Heart right ventricle (tissue), 16 donors: ENCODE data around the gene ACP1. TPM values are rescaled to one million over a fixed set of nuclear protein-coding genes. Genes with fewer than 3 reads are reported as not detected.

Experiments used
- ATAC-seq, 8 donors: fragments of 200-7000 bp; cut with Tn5 transposase; one replicate each; pipeline ENCODE4 v1.9.1; 2020; ENCODE audit warnings: mild to moderate bottlenecking in 8 of 8, moderate library complexity in 8 of 8, moderate number of reproducible peaks in 1 of 8
- DNase-seq, 2 donors: peaks; one replicate each; pipeline ENCODE4 v3.0.0-alpha.2; 2020
- H3K27ac ChIP-seq, 10 donors: fragments of 200-600 bp; sonication (generic) in 2 of 10; one replicate each; pipeline versions ENCODE4 v1.5.0 to v1.8.0; 2020 to 2022; ENCODE audit warnings: mild to moderate bottlenecking in 3 of 10
- H3K27me3 ChIP-seq, 7 donors: fragments of 200-600 bp; one replicate each; pipeline ENCODE4 v1.8.0; 2021 to 2022; ENCODE audit warnings: mild to moderate bottlenecking in 2 of 7
- H3K36me3 ChIP-seq, 9 donors: fragments of 200-600 bp; sonication (generic) in 1 of 9; one replicate each; pipeline versions ENCODE4 v1.5.0 to v1.8.0; 2020 to 2022; ENCODE audit warnings: mild to moderate bottlenecking in 2 of 9
- H3K4me1 ChIP-seq, 9 donors: fragments of 200-600 bp; sonication (generic) in 1 of 9; one replicate each; pipeline versions ENCODE4 v1.5.0 to v1.8.0; 2020 to 2022; ENCODE audit warnings: mild to moderate bottlenecking in 4 of 9
- H3K4me3 ChIP-seq, 10 donors: fragments of 200-600 bp; sonication (generic) in 2 of 10; one replicate each; pipeline versions ENCODE4 v1.5.0 to v1.8.0; 2020 to 2022; ENCODE audit warnings: mild to moderate bottlenecking in 7 of 10, moderate library complexity in 2 of 10
- H3K9me3 ChIP-seq, 11 donors: fragments of 200-600 bp in 10 of 11; sonication (generic) in 2 of 11; one replicate each; pipeline versions ENCODE4 v1.5.0 to v1.8.0; 2013 to 2022; ENCODE audit warnings: mild to moderate bottlenecking in 2 of 11, control low read depth in 1 of 11, moderate library complexity in 1 of 11
- WGBS, 2 donors: extraction: QIAGEN DNeasy Blood & Tissue Kit; methylation state at CpG; one replicate each; pipeline ENCODE4 v1.1.7; 2013; ENCODE audit warnings: inconsistent platforms in 1 of 2; 5-methylcytosine and 5-hydroxymethylcytosine counted together
- intact Hi-C, 10 donors: fragments of 100-400 bp; cut with DNase I; formaldehyde crosslinking; loops; one replicate each; pipeline versions ENCODE4 v1.11.1 to v1.14.2; 2022
- polyA plus RNA-seq, 2 donors: library from polyadenylated mRNA; stranded (reverse); fragments of 200-250 nt; gene quantifications; one replicate each; pipeline ENCODE4 v1.2.3, GENCODE V29; 2013
- total RNA-seq, 10 donors: library from RNA; stranded (reverse); fragmentation: NEBNext Ultra II Directional in 3 of 10; extraction: Animal tissue kit (Norgen Biotek cat#: 25700) in 3 of 10; gene quantifications; one replicate each; pipeline versions ENCODE4 v1.2.1 to v1.2.4, GENCODE V29; 2021 to 2023
- TF ChIP-seq, protein P1 (sequence below), 9 donors: fragments of 200-600 bp; sonication (generic) in 2 of 9; IDR thresholded peaks; one replicate each; pipeline versions ENCODE4 v1.5.0 to v1.8.0; 2021 to 2022; ENCODE audit warnings: antibody characterized with exemption in 9 of 9, mild to moderate bottlenecking in 5 of 9, moderate library complexity in 1 of 9
- donor health status: Arrhythmogenic right ventricular cardiomyopathy.
- donor health status: ischemic (EF 13 %, LVEDD 7.1; RV severe dilation, severe dysfunction).
- donor health status: healthy with polysubstance abuse.
- donor health status: DM: no; HTN: yes; CAD: no.
- donor health status: DM: no; HTN: no; CAD: no.
- donor health status: ischemic (EF 25% LVEDD 6.9; RV normal size, moderate dysfunction).
- donor health status: ischemic (EF 25% LVEDD 5.7; RV mildly dilated, moderate dysfunction).
- donor health status: healthy.
- donor health status: DM: yes; HTN: yes; CAD: no.
- donor health status: Ischemic cardiomyopathy.
- donor health status: ischemic (EF 35%, LVEDD 5.7; RV mildly dilated, moderate dysfunction).
- donor health status: nonischemic (EF 11% LVEDD 7.7; RV severe dilation, severe dysfunction).
- donor health status: DM: yes; HTN: yes; CAD: no.
- donor health status: PGD.
- donor health status: ischemic (EF 29% LVEDD 5.4; RV normal size, mild dysfunction).
- donor health status: nonischemic (EF 23%, LVEDD 6.1; RV moderate dilation, normal function).

ACP1 gene
- total and polyA plus RNA-seq, 12 donors = 38.3 to 87.7 (median 65.2) TPM

DNA sequence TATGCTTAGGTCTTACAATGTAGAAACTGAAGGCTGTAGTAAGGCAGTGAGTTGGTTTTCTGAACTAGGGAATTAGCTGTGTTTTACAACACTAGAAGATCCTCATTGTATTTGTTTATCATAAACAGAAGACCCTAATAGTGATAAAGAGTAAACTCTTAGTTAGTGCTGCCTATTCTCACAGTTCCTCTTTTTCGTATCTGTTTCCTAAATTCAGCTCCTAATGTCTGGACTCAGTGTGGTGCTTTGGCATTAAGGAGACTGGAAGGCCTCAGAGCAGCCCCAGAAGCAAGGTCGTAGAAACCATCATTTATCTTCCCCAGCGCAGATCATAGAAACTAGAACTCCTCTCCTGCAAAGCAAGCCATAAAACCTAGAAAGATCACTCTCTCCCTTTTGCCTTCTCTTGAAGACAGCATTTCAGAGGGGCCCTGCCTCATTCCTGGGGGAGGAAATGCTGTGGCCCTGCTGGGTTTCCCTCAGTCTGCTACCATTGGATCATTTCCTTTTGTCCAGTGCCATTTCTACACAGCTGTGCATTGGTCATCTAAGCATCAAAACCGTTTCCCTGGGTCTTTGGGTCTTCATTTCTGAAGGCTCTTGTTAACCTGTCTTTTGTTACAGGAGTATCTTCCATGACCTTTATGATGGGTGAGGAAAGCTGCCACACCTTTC is 4.7 kb downstream of the ACP1 start:
- H3K9me3 ChIP-seq = no peaks in the 10 kb centered on the region
- peaks cover 0 to 34% (median 10%) of the 10 kb centered on the region in 9 donors for H3K36me3 ChIP-seq
- DNase-seq (no peak), ATAC-seq (no peak)
- H3K4me3 ChIP-seq = no peak overlapping the region
- TF ChIP-seq, protein P1, sequence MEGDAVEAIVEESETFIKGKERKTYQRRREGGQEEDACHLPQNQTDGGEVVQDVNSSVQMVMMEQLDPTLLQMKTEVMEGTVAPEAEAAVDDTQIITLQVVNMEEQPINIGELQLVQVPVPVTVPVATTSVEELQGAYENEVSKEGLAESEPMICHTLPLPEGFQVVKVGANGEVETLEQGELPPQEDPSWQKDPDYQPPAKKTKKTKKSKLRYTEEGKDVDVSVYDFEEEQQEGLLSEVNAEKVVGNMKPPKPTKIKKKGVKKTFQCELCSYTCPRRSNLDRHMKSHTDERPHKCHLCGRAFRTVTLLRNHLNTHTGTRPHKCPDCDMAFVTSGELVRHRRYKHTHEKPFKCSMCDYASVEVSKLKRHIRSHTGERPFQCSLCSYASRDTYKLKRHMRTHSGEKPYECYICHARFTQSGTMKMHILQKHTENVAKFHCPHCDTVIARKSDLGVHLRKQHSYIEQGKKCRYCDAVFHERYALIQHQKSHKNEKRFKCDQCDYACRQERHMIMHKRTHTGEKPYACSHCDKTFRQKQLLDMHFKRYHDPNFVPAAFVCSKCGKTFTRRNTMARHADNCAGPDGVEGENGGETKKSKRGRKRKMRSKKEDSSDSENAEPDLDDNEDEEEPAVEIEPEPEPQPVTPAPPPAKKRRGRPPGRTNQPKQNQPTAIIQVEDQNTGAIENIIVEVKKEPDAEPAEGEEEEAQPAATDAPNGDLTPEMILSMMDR (IDR thresholded peaks at IDR 0.05) = no peak
- WGBS, 2 donors = 74 to 78% methylated on average over 4 of the region's 4 CpGs
- peaks cover 6 to 47% (median 24%) of the 10 kb centered on the region in 9 donors for H3K4me1 ChIP-seq
- H3K27me3 ChIP-seq = no peaks in the 10 kb centered on the region
- no peak overlapping the region for H3K27ac ChIP-seq
- intact Hi-C loops = no loop called here

- TF ChIP-seq, protein P1 (IDR thresholded peaks at IDR 0.05) = no peak
- DNase-seq = no peak
- no peak for ATAC-seq
- H3K27me3 ChIP-seq = no peaks in the 10 kb centered on the region
- no peaks in the 10 kb centered on the region for H3K9me3 ChIP-seq
- peaks cover 2 to 41% (median 17%) of the 10 kb centered on the region in 9 donors for H3K4me1 ChIP-seq
- peaks cover 0 to 48% (median 10%) of the 10 kb centered on the region in 9 donors for H3K36me3 ChIP-seq
- WGBS, 2 donors = 96 to 97% methylated on average over 4 of the region's 4 CpGs
- intact Hi-C loops = no loop called here
- no peak overlapping the region for H3K27ac ChIP-seq
- H3K4me3 ChIP-seq = no peak overlapping the region
Observed at GRCh38 chr2:270861-271260, 6.1 kb downstream of the ACP1 start.

- peaks cover 0 to 58% (median 10%) of the 10 kb centered on the region in 9 donors for H3K36me3 ChIP-seq
- ATAC-seq (no peak), DNase-seq (no peak)
- TF ChIP-seq, protein P1 (IDR thresholded peaks at IDR 0.05) = no peak
- peaks cover 0 to 30% (median 9%) of the 10 kb centered on the region in 9 donors for H3K4me1 ChIP-seq
- 91 to 94% methylated on average over 12 of the region's 12 CpGs for WGBS, 2 donors
- no peaks in the 10 kb centered on the region for H3K27me3 ChIP-seq
- no peak overlapping the region for H3K4me3 ChIP-seq
- intact Hi-C loops = no loop called here
- H3K9me3 ChIP-seq = no peaks in the 10 kb centered on the region
- H3K27ac ChIP-seq = no peak overlapping the region
Observed at GRCh38 chr2:271917-272316, 7.2 kb downstream of the ACP1 start.

DNA sequence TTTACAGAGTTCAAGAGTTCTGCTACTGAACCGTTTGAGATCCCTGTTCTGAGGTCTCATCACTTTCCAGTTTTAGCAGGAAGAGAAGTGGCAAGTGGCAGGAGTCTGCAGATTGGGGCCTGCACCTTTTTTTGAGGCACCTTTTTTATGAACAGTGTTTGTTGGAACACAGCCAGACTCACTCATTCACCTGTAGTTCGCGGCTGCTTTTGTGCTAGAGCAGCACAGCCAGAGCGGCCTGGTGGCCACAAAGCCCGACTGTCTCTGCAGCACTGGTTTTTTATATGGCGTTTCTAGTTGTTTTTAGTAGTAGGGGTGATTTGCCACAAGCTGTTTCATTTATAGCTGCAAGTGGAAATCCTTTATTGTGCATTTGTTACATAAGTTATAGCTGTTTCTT is 8.6 kb downstream of the ACP1 start:
- ATAC-seq = no peak
- Histone ChIP-seq H3K36me3 (peaks cover 0 to 73% (median 15%) of the 10 kb centered on the region in 9 donors), H3K27ac (no peak overlapping the region), H3K9me3 (no peaks in the 10 kb centered on the region), H3K4me1 (peaks cover 0 to 22% (median 9%) of the 10 kb centered on the region in 9 donors), H3K4me3 (no peak overlapping the region), H3K27me3 (no peaks in the 10 kb centered on the region)
- intact Hi-C loops = no loop called here
- WGBS, 2 donors = 75 to 78% methylated on average over 6 of the region's 6 CpGs
- TF ChIP-seq, protein P1 (IDR thresholded peaks at IDR 0.05) = no peak
- no peak for DNase-seq
